Adrenal gland (tissue), 12 donors: ENCODE results near the gene MMUT. TPM values are rescaled to one million over a fixed set of nuclear protein-coding genes. Genes with fewer than 3 reads are reported as not detected.

ENCODE experiments used
- DNase-seq, 7 donors: peaks; one replicate each; pipeline ENCODE4 v3.0.0-alpha.2; 2019 to 2020
- H3K27ac ChIP-seq, 5 donors: fragments of 200-600 bp; sonication (generic) in 4 of 5; 1 replicate in 3 of 5; 2 replicates in 2 of 5; pipeline versions ENCODE4 v1.5.1 to v1.8.0; 2016 to 2020; ENCODE audit warnings: mild to moderate bottlenecking in 1 of 5
- H3K27me3 ChIP-seq: fragments of 200-600 bp; 2 replicates; pipeline ENCODE4 v1.8.0; 2021
- H3K36me3 ChIP-seq, 2 donors: fragments of 200-600 bp; replicated peaks in 1 of 2; 1 replicate in 1 of 2; 2 replicates in 1 of 2; pipeline versions ENCODE4 v1.5.1 to v1.8.0; 2018 to 2022
- H3K4me1 ChIP-seq, 2 donors: fragments of 200-600 bp; replicated peaks in 1 of 2; 1 replicate in 1 of 2; 2 replicates in 1 of 2; pipeline versions ENCODE4 v1.5.1 to v1.8.0; 2018 to 2021
- H3K4me3 ChIP-seq, 4 donors: fragments of 200-600 bp; sonication (generic) in 3 of 4; one replicate each; pipeline ENCODE4 v1.5.1; 2016 to 2018
- H3K9me3 ChIP-seq, 3 donors: fragments of 200-600 bp; sonication (generic) in 1 of 3; replicated peaks in 1 of 3; 1 replicate in 2 of 3; 2 replicates in 1 of 3; pipeline versions ENCODE4 v1.5.1 to v1.8.0; 2016 to 2021
- CTCF ChIP-seq, 6 experiments: fragments of 450-650 bp in 4 of 6; fragments of 200-600 bp in 2 of 6; sonication (generic) in 1 of 6; IDR thresholded peaks; 1 replicate in 5 of 6; 2 replicates in 1 of 6; pipeline versions ENCODE4 v1.5.1 to v1.8.0; 2016 to 2021; ENCODE audit warnings: antibody characterized with exemption in 6 of 6, mild to moderate bottlenecking in 2 of 6, moderate library complexity in 1 of 6
- POLR2A ChIP-seq, 2 donors: fragments of 450-650 bp; IDR thresholded peaks; one replicate each; pipeline ENCODE4 v1.6.1; 2017; ENCODE audit warnings: antibody characterized with exemption in 2 of 2, mild to moderate bottlenecking in 2 of 2, moderate library complexity in 1 of 2
- WGBS, 4 donors: extraction: QIAGEN DNeasy Blood & Tissue Kit in 2 of 4; methylation state at CpG; one replicate each; pipeline versions ENCODE4 v1.1.5 to v1.1.7; 2013 to 2017; 5-methylcytosine and 5-hydroxymethylcytosine counted together
- intact Hi-C, 2 donors: fragments of 100-400 bp; cut with DNase I; formaldehyde crosslinking; loops; one replicate each; pipeline versions ENCODE4 v1.14.1 to v1.15.0; 2022 to 2023
- polyA plus RNA-seq, 3 donors: library from polyadenylated mRNA; stranded (reverse); fragments of 200-250 nt in 2 of 3; fragments of 350-450 nt in 1 of 3; fragmentation: Illumina TruSeq in 1 of 3; extraction: RNeasy Lipid Tissue Mini Kit (QIAGEN cat#74804) in 1 of 3; gene quantifications; one replicate each; pipeline ENCODE4 v1.2.3, GENCODE V29; 2013 to 2014
- total RNA-seq, 9 donors: library from RNA; depleted of rRNA in 4 of 9; stranded (reverse); fragments of >200 nt in 4 of 9; fragments of 120-200 nt in 1 of 9; fragmentation: NEBNext Ultra II Directional in 1 of 9; extraction: Animal tissue kit (Norgen Biotek cat#: 25700) in 1 of 9; gene quantifications; one replicate each; pipeline versions ENCODE4 v1.1.0 to v1.2.4, GENCODE V29; 2013 to 2023
- donor health status: healthy with polysubstance abuse.
- donor health status: Bipolar disorder and iron deficiency.
- donor health status: DM: yes; HTN: yes; CAD: no.
- donor health status: DM: no; HTN: no; CAD: no.
- donor health status: DM: no; HTN: no; CAD: no.
- donor health status: DM: yes; HTN: yes; CAD: no.

Gene MMUT
- total and polyA plus RNA-seq, 12 donors: 7.6 to 56.8 (median 26.0) TPM

DNA sequence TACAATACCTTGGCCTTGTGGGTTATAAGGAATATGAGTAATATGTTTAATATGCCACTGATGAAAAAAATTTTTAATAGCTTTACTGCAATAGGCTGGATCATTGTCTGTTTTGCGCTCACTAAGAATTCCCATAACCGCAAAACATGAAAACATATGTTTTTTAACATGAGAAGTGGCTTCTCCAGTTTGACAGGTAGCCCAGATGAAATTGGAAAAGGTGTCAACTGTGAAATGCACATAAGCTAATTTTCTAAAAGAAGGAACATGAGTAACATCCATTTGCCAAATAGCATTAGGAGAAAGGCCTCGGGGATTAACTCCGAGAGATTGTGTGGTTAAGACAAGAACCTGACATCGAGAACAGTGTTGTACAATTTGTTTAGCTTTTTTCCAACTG, 41.6 kb upstream of the MMUT start:
- no peak for TF ChIP-seq POLR2A (IDR thresholded peaks at IDR 0.05)
- TF ChIP-seq CTCF (IDR thresholded peaks at IDR 0.05): no peak
- intact Hi-C loops: no loop called here
- no peaks in the 10 kb centered on the region for H3K36me3 ChIP-seq
- no peak for DNase-seq
- no peaks in the 10 kb centered on the region for H3K9me3 ChIP-seq
- WGBS, 4 donors: 70 to 93% (median 87%) methylated on average over 5 of the region's 5 CpGs
- no peaks in the 10 kb centered on the region for H3K4me1 ChIP-seq
- H3K27me3 ChIP-seq: no peaks in the 10 kb centered on the region
- no peak overlapping the region for H3K4me3 ChIP-seq
- no peak overlapping the region for H3K27ac ChIP-seq

GRCh38 chr6:49499623-49500022, 36.6 kb upstream of the MMUT start, which contains the start of gene GLYATL3:
Gene GLYATL3 (plus strand): TSS chr6:49499923. CDS start chr6:49511991, 12,068 bp downstream.
- no peaks in the 10 kb centered on the region for H3K4me1 ChIP-seq
- DNase-seq: no peak
- no peaks in the 10 kb centered on the region for H3K9me3 ChIP-seq
- H3K27me3 ChIP-seq: no peaks in the 10 kb centered on the region
- H3K36me3 ChIP-seq: no peaks in the 10 kb centered on the region
- TF ChIP-seq CTCF (IDR thresholded peaks at IDR 0.05): no peak
- TF ChIP-seq POLR2A (IDR thresholded peaks at IDR 0.05): no peak
- no peak within 1 kb of the TSS for H3K27ac ChIP-seq
- no peak within 1 kb of the TSS for H3K4me3 ChIP-seq
- WGBS, 4 donors: 31 to 75% (median 69%) methylated on average over 2 of the region's 2 CpGs
- intact Hi-C loops: no loop called here

DNA sequence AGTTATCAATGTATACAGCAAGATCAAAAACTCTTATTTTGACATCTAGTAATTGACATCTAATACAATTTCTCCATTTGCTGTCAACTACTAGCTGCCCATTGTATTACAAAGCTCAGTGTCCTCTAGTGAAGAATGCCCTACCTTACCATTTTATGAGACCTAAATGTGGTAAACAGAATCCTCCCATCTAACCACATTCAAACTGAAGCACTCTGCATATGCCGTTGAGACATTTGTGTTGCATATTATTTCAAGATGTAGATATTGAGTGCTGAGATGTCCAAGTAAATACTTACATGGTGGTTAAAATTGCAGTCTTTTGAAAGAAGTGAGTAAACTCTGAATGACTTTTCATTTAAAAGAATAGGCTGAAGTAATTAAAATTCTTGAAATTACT, 36.1 kb upstream of the MMUT start:
- intact Hi-C loops: no loop called here
- H3K9me3 ChIP-seq: no peaks in the 10 kb centered on the region
- DNase-seq: no peak
- TF ChIP-seq CTCF (IDR thresholded peaks at IDR 0.05): no peak
- no peak for TF ChIP-seq POLR2A (IDR thresholded peaks at IDR 0.05)
- no peak overlapping the region for H3K4me3 ChIP-seq
- no peaks in the 10 kb centered on the region for H3K4me1 ChIP-seq
- WGBS, 4 donors: 77 to 87% (median 83%) methylated on average over 1 of the region's 1 CpG
- H3K36me3 ChIP-seq: no peaks in the 10 kb centered on the region
- H3K27me3 ChIP-seq: no peaks in the 10 kb centered on the region
- H3K27ac ChIP-seq: no peak overlapping the region

DNA sequence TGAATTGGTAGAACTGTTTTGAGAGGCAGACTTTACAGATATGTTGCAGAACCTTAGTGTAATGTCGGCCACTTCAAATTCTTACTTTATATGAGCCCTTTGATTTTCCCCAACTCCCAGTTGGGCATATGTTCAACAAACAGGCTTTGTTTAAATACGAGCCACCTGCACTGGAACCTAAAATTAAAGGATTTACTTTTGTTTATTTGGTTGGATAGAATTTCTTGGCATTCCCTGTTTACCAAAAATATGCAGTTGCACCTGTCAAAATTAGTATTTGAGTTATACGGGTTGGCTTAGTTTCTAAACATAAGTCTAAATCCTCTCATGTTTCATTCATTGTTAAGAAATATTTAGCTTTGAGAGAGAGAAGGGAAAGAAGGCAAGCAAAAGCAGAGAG, 34.3 kb upstream of the MMUT start:
- Histone ChIP-seq H3K4me3 (no peak overlapping the region), H3K27ac (no peak overlapping the region), H3K9me3 (no peaks in the 10 kb centered on the region), H3K36me3 (no peaks in the 10 kb centered on the region), H3K27me3 (no peaks in the 10 kb centered on the region), H3K4me1 (no peaks in the 10 kb centered on the region)
- DNase-seq: no peak
- TF ChIP-seq POLR2A (IDR thresholded peaks at IDR 0.05) (no peak), CTCF (IDR thresholded peaks at IDR 0.05) (no peak)
- intact Hi-C loops: no loop called here
- WGBS, 4 donors: 78 to 91% (median 83%) methylated on average over 3 of the region's 3 CpGs
